ENCODE results near the gene LNX1.

DNA sequence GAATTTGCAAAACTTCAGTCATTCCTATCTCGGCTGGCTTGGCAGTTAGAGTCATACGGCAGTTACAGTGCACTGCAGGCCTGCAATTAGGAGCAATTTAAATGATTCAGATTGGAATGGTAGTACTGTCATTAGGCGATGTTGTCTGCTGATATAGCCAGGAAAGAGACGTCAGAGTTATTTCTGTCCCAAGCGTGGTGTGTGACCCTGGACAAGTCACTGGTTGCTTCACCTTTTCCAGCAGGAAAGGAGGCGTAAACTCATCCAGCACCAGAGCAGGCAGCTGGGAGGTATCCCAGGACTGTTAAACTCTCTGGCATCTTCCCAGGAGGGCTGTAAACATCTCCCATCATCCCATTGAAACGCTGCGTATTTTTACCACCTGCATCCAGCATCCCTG is 836 bp upstream of the LNX1 start:
- no peak for TF ChIP-seq POLR2A (IDR thresholded peaks at IDR 0.05; ENCODE audit: low read length)
- no peak for TF ChIP-seq GATA1 (IDR thresholded peaks at IDR 0.05; ENCODE audit: low read depth, low read length)
